Heart left ventricle (tissue), 13 donors: Measurements from ENCODE around the gene KRTAP5-11.

Experiments
- POLR2A ChIP-seq, 2 donors: fragments of 450-650 bp; IDR thresholded peaks; one replicate each; pipeline ENCODE4 v1.6.1; 2017; ENCODE audit warnings: antibody characterized with exemption in 2 of 2, mild to moderate bottlenecking in 2 of 2, moderate library complexity in 2 of 2
- TF ChIP-seq, protein P1 (sequence below), 12 donors: fragments of 200-600 bp; sonication (generic) in 4 of 12; IDR thresholded peaks; one replicate each; pipeline versions ENCODE4 v1.5.0 to v1.8.0; 2018 to 2022; ENCODE audit warnings: antibody characterized with exemption in 12 of 12, mild to moderate bottlenecking in 5 of 12
- donor health status: ischemic (EF 13 %, LVEDD 7.1; RV severe dilation, severe dysfunction).
- donor health status: DM: no; HTN: yes; CAD: no.
- donor health status: DM: no; HTN: no; CAD: no.
- donor health status: ischemic (EF 25% LVEDD 6.9; RV normal size, moderate dysfunction).
- donor health status: ischemic (EF 25% LVEDD 5.7; RV mildly dilated, moderate dysfunction).
- donor health status: ischemic (EF 35%, LVEDD 5.7; RV mildly dilated, moderate dysfunction).
- donor health status: nonischemic (EF 11% LVEDD 7.7; RV severe dilation, severe dysfunction).
- donor health status: DM: yes; HTN: yes; CAD: no.
- donor health status: PGD.
- donor health status: ischemic (EF 29% LVEDD 5.4; RV normal size, mild dysfunction).
- donor health status: nonischemic (EF 23%, LVEDD 6.1; RV moderate dilation, normal function).

DNA sequence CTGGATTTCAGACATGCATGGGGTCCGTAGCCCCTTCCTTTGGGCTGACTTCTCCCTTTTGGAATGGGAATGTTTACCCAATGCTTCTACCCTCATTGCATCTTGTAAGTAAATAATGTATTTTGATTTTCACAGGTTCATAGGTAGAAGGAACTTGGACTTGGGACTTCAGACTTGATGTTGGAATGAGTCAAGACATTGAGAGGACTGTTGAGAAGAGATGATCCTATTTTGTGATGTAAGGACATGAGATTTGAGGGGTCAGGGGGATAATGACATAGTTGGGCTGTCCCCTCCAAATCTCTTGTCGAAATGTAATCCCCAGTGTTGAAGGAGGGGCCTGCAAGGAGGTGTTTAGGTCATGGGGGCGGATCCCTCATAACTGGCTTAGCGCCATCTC lies 18.2 kb downstream of the KRTAP5-11 start:
- TF ChIP-seq, protein P1, sequence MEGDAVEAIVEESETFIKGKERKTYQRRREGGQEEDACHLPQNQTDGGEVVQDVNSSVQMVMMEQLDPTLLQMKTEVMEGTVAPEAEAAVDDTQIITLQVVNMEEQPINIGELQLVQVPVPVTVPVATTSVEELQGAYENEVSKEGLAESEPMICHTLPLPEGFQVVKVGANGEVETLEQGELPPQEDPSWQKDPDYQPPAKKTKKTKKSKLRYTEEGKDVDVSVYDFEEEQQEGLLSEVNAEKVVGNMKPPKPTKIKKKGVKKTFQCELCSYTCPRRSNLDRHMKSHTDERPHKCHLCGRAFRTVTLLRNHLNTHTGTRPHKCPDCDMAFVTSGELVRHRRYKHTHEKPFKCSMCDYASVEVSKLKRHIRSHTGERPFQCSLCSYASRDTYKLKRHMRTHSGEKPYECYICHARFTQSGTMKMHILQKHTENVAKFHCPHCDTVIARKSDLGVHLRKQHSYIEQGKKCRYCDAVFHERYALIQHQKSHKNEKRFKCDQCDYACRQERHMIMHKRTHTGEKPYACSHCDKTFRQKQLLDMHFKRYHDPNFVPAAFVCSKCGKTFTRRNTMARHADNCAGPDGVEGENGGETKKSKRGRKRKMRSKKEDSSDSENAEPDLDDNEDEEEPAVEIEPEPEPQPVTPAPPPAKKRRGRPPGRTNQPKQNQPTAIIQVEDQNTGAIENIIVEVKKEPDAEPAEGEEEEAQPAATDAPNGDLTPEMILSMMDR (IDR thresholded peaks at IDR 0.05), result no peak
- TF ChIP-seq POLR2A (IDR thresholded peaks at IDR 0.05), result no peak
